ENCODE measurements around the gene PDIA3. TPM values are rescaled to one million over a fixed set of nuclear protein-coding genes. Genes with fewer than 3 reads are reported as not detected.
"Not testable (repeated sequence)": the region's sequence is repeated elsewhere in the genome, so short reads cannot be mapped to it uniquely, and the experiment has no call there.

The PDIA3 gene
- total RNA-seq = 152 TPM
- long read RNA-seq, transcript PDIA3-201 (13 exons, 3,727 nt) = major isoform, 251 of 268 reads
- long read RNA-seq, partial matches to known transcripts = 9 of 268 reads
- long read RNA-seq, other reads (novel, unspliced or antisense) = 8 of 268 reads

- ATAC-seq (peak; percentile 99), DNase-seq (peak; percentile 97)
- intact Hi-C loops (cut with micrococcal nuclease) = not testable (repeated sequence)
Observed at GRCh38 chr15:43746245-43746902, at the start of gene PDIA3. PDIA3 (plus strand) TSS chr15:43746438; CDS start chr15:43746540, 102 bp downstream.

DNA sequence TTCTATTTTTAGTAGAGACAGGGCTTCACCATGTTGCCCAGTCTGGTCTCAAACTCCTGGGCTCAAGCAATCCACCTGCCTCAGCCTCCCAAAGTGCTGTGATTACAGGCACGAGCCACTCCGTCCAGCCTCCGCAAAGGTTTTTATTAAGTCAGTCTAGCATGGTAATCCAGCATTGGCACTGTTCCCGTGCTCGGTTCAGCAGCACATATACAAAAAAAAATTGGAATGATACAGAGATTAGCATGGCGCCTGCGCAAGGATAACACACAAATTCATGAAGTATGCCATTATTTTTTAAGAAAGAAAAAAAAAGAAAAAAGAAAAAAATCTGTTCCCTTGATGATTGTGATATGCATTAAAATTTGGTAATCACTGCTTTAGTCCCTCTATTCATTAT lies 44.1 kb upstream of the PDIA3 start:
- intact Hi-C loops (cut with micrococcal nuclease) = no loop called here
- no peak for DNase-seq

DNA sequence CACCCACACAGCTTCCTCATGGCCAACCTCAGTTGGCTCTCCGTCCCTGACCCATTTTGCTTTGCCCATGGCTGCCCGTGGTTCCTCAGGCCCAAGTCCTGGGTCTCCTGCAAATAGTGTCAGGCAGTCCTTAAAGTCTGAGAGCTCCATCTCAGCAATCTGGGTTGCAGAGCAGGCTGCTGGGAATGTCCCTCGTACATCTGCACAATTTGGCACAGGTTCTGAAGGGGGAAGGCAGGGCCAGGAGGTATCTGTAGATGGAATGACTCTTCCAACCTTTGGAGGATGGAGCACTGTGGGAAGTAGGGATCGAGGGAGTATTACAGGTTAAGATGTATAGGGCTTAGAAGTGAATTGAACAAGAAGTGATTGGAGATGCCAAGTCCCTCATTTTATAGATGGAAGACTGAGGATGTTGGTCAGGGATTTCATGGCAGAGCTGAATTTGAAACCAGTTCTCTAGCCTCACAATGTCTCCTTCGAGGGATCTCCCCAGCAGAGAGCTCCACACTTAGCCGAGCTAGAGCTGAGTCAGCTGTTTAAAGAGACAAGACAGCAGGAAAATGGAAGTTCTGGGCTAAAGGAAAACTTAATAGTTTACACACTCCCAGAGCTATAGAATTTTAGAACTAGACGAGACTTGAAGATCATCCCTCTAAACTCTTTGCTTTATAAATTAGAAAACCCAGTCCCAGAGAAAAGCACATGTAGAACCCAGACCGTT lies 43.4 kb upstream of the PDIA3 start:
- intact Hi-C loops (cut with micrococcal nuclease) = no loop called here
- ATAC-seq (no peak), DNase-seq (no peak)

More for the DNA sequence above, 44.1 kb upstream of the PDIA3 start:
- ATAC-seq = no peak

DNA sequence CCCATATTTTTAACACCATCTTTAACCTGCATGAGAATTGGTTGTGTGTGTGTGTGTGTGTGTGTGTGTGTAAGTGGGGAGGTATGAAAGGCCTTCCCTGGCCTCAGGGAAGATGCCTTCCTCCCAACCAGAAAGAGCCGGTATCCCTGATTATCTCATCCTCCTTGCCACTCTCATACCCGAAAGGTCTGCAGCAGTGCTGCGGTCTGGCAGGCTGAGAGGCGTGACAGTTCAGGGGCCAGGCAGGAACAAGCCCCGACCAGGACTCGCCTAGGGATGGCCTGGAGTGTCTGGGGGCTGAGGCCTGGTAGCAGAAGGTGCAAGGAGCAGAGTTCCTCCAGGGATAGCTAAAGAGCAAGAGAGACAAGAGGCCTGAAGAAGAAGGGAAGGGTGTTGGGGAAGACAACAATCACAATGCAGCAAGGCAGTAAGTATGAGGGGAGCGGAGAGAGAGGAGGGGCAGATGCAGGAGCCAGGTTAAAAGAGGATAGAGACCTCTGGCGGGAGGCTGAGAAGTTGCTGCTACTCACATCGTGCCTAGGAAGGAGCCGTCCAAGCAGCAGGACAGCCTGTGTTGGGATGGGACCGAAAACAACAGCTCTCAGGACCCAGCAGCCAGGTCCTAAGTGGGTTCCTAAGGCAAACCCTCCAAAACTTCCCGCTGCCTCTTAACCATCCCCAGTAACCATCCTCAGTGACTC lies 35.7 kb upstream of the PDIA3 start:
- DNase-seq; intact Hi-C loops (cut with micrococcal nuclease); ATAC-seq: not testable (repeated sequence)

DNA sequence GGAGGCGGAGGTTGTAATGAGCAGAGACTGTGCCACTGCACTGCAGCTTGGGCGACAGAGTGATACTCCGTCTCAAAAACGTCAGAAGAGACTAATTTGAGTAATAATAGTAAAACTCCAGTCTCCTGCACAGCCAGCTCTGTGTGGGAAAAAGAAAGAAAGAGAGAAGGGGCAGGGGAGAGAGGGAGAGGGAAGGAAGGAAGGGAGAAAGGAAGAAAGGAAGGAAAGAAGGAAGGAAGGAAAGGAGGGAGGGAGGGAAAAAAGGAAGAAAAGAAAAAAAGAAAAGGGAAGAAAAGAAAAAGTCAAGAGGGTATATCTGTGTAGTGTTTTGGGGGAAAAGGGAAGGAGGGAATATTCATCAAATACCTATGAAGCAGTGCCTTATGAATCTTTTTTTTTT lies 23.1 kb upstream of the PDIA3 start:
- DNase-seq (no peak), ATAC-seq (no peak)
- intact Hi-C loops (cut with micrococcal nuclease) = no loop called here

- intact Hi-C loops (cut with micrococcal nuclease); ATAC-seq; DNase-seq: not testable (repeated sequence)
Observed at GRCh38 chr15:43726306-43726705, 19.9 kb upstream of the PDIA3 start.

- ATAC-seq; intact Hi-C loops (cut with micrococcal nuclease); DNase-seq: not testable (repeated sequence)
Observed at GRCh38 chr15:43728053-43728725, 18.0 kb upstream of the PDIA3 start.

DNA sequence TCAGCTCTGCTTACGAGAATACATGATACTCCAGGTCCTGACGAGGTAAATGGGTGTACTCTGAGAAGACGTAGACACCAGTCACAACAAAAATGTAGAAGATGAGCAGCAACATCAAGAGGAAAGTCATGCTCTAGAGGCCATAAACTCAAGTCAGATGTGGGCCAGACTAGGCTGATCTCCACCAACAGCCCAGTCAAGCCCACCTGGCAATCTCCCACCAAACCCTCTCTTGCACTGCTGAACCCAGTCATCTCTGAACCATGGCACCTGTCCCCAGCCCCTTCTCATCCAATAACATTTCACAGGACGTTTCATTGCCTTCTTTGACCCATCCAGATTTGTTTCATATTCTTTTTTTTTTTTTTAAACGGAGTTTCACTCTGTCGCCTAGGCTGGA lies 10.8 kb upstream of the PDIA3 start:
- ATAC-seq (no peak), DNase-seq (no peak)
- intact Hi-C loops (cut with micrococcal nuclease) = no loop called here

- DNase-seq; intact Hi-C loops (cut with micrococcal nuclease): not testable (repeated sequence)
- peak; percentile 17 for ATAC-seq
Observed at GRCh38 chr15:43746903-43747309, 668 bp downstream of the PDIA3 start.

- ATAC-seq = no peak
- intact Hi-C loops (cut with micrococcal nuclease) = no loop called here
- no peak for DNase-seq
Observed at GRCh38 chr15:43748376-43748775, 2.1 kb downstream of the PDIA3 start.

- intact Hi-C loops (cut with micrococcal nuclease) = no loop called here
- ATAC-seq = no peak
- no peak for DNase-seq
Observed at GRCh38 chr15:43749690-43750345, 3.6 kb downstream of the PDIA3 start.

GRCh38 chr15:43751885-43752284 lies 5.6 kb downstream of the PDIA3 start:
- intact Hi-C loops (cut with micrococcal nuclease) = no loop called here
- DNase-seq (no peak), ATAC-seq (no peak)

GRCh38 chr15:43762824-43763223 lies 16.6 kb downstream of the PDIA3 start:
- ATAC-seq (no peak), DNase-seq (no peak)
- intact Hi-C loops (cut with micrococcal nuclease) = no loop called here

- intact Hi-C loops (cut with micrococcal nuclease) = no loop called here
- no peak for ATAC-seq
- no peak for DNase-seq
Observed at GRCh38 chr15:43763819-43764446, 17.7 kb downstream of the PDIA3 start.

DNA sequence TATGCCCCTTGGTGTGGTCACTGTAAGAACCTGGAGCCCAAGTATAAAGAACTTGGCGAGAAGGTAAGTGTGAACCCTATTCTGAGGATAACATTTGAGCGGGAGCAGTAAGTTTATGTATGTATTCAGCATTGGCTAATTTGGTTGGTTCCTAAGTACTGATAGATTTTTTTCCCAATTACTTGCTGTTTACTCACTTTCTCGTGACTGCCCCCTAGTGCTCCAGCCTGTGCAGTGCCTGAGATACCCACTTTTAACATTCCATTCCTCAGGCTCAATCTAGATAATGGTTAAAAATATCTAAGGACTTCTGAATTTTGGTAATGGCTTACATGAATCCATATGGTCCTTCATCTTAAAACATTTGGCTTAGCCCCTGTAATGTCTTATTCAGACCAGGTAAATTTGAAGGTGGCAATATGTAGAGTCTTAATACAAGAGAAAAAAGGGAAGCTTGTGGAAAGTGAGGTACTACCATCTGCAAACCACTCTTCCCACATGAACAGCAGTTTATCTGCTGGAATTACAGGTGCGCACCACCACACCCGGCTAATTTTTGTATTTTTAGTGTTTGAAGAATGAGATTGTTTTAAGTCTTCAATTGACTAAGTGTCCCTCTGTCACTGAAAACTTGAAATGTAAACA lies 23.5 kb downstream of the PDIA3 start:
- intact Hi-C loops (cut with micrococcal nuclease) = no loop called here
- DNase-seq = peak; percentile 55
- ATAC-seq = peak; percentile 59

DNA sequence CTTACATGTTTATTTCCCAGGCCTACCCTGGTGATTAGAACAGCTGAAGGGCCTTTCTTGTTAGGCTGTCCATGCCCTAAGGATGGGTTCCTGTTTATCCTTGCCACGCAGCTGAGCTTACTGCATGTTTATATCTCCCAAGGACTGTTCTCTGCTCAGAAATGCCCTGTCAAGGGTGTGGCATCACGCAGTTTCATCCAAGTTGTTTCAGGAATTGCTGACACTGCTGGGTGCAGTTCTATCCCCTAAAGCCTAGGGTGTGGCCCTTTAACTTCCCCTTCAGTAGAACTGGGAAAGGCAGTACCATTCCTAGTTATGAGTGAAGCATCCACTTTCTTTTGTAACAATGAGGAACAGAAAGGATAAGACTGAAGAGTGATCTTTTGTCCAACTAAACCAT lies 25.6 kb downstream of the PDIA3 start:
- ATAC-seq (peak; percentile 34), DNase-seq (no peak)
- intact Hi-C loops (cut with micrococcal nuclease) = no loop called here

GRCh38 chr15:43772624-43773023 lies 26.4 kb downstream of the PDIA3 start:
- no peak for DNase-seq
- ATAC-seq = no peak
- intact Hi-C loops (cut with micrococcal nuclease) = no loop called here

DNA sequence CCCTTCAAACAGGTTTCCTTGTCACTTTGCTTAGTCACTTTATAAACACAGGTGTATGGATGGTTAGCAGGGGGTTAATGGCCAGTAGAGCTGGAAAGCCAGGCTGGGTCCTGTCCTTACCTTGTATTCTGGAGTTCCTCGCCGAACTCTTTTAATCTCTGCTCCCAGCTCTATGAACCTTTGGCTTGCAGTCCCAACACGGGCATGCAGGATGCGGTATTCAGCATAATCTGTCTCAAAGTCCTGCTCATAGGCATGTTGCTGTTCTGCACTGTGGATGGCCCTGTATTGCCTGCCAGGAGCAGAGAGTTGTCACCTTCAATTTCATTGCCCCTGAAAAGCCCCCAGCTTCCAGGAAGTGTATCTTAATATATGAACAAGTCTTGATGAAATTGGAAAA lies 27.8 kb downstream of the PDIA3 start:
- ATAC-seq (no peak), DNase-seq (no peak)
- intact Hi-C loops (cut with micrococcal nuclease) = no loop called here
